ENCODE results near the gene CRYGN. TPM values are rescaled to one million over a fixed set of nuclear protein-coding genes. Genes with fewer than 3 reads are reported as not detected.

The CRYGN gene
- total and polyA plus RNA-seq, 12 donors: 0.07 to 0.72 (median 0.22) TPM; not detected in 8

- TF ChIP-seq CTCF (IDR thresholded peaks at IDR 0.05): no peak
- intact Hi-C loops (cut with DNase I): loop anchor here in 2 of 10 donors (5.0 kb wide), 1 partner anchor 55 kb away; no protein-coding TSS in a partner anchor
- Histone ChIP-seq H3K36me3 (peaks cover 0 to 21% (median 8%) of the 10 kb centered on the region in 9 donors), H3K9me3 (no peaks in the 10 kb centered on the region), H3K4me3 (peak overlapping the region in 9 of 10 donors; percentile 16 to 48 (median 36)), H3K27me3 (peaks cover 15 to 48% (median 39%) of the 10 kb centered on the region in 7 donors), H3K4me1 (peaks cover 3 to 19% (median 16%) of the 10 kb centered on the region in 9 donors), H3K27ac (no peak overlapping the region)
- no peak for DNase-seq
- no peak for ATAC-seq
- WGBS, 2 donors: 18 to 19% methylated on average over 35 to 37 of the region's 37 CpGs
These were observed 57.7 kb downstream of the CRYGN start for GRCh38 chr7:151382079-151382885.

- DNase-seq: no peak
- TF ChIP-seq CTCF (IDR thresholded peaks at IDR 0.05): no peak
- intact Hi-C loops (cut with DNase I): loop anchor here in 2 of 10 donors (5.0 kb wide), 1 partner anchor 56 kb away; no protein-coding TSS in a partner anchor
- no peaks in the 10 kb centered on the region for H3K9me3 ChIP-seq
- ATAC-seq: peak in 3 of 8 donors; percentile 15 to 17 (median 16)
- H3K27me3 ChIP-seq: peaks cover 15 to 48% (median 39%) of the 10 kb centered on the region in 7 donors
- H3K36me3 ChIP-seq: peaks cover 4 to 28% (median 10%) of the 10 kb centered on the region in 9 donors
- peaks cover 3 to 19% (median 16%) of the 10 kb centered on the region in 9 donors for H3K4me1 ChIP-seq
- peak overlapping the region in 9 of 10 donors; percentile 16 to 48 (median 36) for H3K4me3 ChIP-seq
- 5 to 7% methylated on average over 78 to 82 of the region's 83 CpGs for WGBS, 2 donors
- no peak overlapping the region for H3K27ac ChIP-seq
These were observed 58.4 kb downstream of the CRYGN start for GRCh38 chr7:151381348-151382078.

GRCh38 chr7:151381098-151381347 lies 58.9 kb downstream of the CRYGN start:
- Histone ChIP-seq H3K4me3 (peak overlapping the region in 8 of 10 donors; percentile 16 to 48 (median 37)), H3K9me3 (no peaks in the 10 kb centered on the region), H3K36me3 (peaks cover 6 to 33% (median 15%) of the 10 kb centered on the region in 9 donors), H3K27ac (no peak overlapping the region), H3K4me1 (peaks cover 3 to 19% (median 16%) of the 10 kb centered on the region in 9 donors), H3K27me3 (peaks cover 15 to 48% (median 39%) of the 10 kb centered on the region in 7 donors)
- intact Hi-C loops (cut with DNase I): loop anchor here in 2 of 10 donors (5.0 kb wide), 1 partner anchor 56 kb away; no protein-coding TSS in a partner anchor
- no peak for ATAC-seq
- WGBS, 2 donors: 34 to 54% methylated on average over 7 of the region's 7 CpGs
- no peak for DNase-seq
- TF ChIP-seq CTCF (IDR thresholded peaks at IDR 0.05): no peak

Measured in heart right ventricle (tissue), 16 donors.